Measurements from ENCODE around the gene CAPN2.

CAPN2 gene

DNA sequence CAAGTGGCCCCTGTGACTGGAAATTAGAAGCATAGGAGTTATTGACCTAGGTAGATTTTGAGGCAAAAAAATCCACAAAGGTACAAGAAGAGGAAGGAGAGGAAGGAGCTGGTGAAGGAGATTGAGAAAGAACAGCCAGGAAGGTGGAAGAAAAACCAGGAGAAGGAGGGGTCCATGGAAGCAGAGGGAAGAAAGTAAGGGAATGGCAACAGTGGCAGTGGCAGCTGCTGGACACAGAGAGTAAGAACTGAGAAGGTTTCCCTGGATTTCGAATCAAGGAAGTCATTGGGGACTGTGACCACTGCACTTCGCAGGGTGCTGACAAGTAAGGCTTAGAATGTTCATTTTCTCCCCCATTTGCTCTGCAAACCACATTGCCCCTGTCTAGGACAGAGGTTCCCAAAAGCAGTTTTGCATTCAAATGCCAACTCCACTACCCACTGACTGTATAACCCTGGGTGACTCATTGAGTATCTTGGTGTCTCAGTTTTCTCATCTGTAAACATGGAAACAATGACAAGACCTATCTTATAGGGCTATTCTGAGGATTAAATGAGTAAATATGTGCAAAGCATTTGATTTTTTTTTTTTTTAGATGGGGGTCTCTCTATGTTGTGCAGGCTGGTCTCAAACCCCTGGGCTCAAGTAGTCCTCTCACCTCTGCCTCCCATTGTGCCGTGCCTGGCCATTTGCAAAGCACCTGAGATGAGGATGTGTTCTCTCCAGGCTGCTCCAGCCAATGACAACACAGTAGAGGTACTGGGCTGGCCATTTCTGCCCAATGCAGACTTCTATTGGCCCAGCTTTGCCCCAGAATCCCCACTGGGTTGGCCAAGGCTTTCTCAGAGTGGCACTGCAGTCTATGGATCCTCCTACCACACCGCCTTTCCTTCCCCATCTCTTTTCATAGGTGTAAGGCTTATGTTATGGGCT lies 9.3 kb upstream of the CAPN2 start:
- DNase-seq = no peak

DNA sequence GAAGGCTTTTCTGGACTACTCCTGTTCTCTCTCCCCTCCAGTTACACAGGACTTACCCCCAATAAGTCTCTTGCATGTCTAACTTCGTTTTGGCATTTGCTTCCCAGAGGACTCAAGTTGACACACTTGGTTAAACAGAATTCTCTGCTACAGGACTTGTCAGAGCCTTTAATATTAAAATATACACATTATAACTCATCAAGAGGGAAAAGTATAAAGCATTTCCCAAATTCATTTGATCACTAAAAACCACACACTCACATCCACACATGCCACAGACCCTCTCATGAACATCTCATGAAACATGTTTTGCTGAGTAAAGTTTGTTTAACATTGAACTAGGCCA lies 8.7 kb upstream of the CAPN2 start:
- DNase-seq = no peak

DNA sequence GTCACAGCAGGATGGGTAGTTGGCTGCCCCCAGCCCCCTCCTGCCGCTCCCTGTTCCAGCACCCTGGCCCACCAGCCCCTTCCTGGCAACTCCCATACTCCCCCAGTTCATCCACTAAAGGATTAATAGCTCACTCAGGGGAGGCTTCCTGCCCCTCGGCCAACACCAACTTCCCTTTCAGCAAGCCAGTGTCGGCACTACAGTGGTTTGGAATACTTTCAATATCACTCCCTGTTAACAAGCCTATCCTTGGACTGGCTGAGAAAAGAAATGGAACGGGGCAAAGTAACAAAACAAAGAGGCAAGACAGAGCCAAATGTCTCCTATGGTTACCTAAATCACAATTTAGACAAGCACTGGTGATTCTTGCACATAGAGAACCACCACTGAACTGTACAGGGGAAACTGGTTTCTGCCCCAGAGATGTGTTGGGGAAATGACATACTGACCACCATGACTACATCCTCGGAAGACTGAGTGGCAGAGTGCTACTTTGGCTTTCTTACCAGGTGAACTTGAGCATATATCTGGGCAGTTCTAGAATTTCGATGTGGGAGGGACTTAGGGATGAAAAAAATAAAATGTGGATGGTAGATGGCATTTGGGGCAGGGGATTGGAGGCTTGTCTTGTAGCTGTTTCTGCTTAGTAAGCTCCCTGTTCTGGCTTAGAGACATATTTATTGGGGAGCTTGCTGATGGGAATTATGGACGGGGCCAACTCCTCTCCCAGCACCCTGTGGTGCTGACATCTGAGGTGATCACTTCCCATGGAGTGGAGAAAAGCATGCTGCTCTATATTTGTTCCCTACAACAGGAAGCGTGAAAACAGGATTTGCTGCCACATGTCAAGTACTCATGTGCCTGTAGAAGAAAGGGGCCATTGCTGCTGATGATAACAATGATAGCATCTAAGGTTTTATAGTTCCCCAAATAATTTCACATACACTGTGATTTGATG lies 7.1 kb upstream of the CAPN2 start:
- no peak for DNase-seq

DNA sequence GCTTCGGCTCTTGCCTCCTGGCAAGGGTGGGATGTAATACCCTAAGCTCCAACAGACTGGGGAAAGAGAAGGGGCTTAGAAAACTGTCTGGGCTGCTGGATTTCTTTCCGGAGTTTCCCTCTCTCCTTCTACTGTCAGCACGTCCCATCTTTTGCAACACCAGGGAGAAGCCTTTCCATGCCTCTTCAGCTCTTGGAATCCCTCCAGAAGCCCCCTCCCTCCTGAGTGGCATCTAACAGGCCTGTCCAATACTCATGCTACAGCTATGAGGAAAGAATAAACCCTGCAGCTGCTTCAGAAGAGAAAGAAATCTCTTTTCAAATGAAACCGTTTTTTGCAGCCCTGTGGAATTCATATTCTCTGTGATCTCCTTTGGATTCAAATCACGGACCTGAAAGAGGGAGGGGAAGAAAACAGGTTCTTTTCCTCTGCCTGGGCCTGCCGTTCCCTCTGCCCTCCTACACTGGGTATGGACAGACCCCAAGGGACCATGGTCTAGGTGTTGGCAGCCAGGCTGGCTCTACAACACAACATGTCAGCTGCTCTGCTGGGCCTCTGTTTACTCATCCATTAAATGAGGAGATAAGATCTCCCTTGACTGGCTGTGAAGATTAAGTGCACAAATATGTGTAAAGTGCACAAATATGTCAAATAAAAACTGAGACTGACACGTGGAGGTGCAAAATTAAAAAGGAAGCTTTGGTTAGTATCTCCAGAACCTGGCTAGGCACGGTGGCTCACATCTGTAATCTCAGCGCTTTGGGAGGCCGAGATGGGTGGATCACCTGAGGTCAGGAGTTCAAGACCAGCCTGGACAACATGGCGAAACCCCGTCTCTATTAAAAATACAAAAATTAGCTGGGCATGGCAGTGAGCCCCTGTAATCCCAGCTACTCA lies 6.0 kb upstream of the CAPN2 start:
- DNase-seq = no peak

DNA sequence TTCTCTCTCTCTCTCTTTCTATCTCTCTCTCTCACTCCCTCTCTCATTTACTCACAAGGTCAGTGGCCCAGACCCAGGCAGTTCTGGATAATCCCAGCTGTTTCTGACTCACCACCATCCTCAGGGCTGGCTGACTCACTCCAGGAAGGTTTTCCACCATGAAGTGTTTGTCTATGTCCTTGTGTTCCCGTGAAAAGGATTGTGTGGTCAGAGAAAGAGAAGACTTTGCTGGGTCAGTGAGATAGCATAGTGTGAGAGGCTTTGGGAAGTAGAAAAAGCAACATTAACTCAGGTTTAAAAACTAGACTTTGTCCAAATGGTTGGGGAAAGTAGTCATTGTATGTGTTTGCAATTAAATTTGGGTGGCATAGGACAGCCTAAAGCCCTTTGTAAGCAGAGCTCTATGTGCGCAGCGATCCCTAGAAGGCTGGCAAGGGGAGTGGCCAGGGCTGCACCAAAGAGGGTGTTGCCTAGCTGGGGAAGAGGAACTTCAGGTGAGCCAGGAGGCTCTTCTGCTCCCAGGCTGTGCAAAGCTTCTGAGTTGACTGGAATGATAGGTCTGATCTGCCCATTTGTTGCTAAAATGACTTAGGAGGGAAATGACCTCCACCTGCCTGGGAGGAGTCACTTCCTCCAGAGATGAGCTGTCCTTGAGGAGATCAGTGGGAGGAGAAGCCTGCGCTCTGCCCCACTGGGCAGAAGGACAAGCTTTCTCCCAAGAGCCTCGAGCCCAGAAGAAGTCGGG lies 4.9 kb upstream of the CAPN2 start:
- DNase-seq = no peak

GRCh38 chr1:223708001-223708359 lies 4.4 kb upstream of the CAPN2 start:
- no peak for DNase-seq

- DNase-seq = no peak
Measured at GRCh38 chr1:223708651-223709268, 3.6 kb upstream of the CAPN2 start.

DNA sequence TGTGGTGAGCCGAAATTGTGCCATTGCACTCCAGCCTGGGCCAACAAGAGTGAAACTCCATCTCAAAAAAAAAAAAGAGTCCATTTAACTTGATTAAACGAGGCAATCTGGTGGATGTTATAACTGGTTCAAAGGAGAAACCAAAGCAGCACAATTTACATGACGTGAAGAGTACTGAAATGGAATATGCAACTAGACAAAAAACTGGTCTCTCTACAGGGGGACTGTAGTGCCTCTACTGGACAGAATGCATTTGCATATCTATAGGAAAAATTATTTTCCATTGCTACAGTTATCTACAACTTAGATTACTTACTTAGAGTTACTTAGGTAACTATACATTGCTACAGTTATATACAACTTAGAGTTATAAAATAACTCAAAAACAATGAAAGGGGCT lies 2.7 kb upstream of the CAPN2 start:
- no peak for DNase-seq

DNA sequence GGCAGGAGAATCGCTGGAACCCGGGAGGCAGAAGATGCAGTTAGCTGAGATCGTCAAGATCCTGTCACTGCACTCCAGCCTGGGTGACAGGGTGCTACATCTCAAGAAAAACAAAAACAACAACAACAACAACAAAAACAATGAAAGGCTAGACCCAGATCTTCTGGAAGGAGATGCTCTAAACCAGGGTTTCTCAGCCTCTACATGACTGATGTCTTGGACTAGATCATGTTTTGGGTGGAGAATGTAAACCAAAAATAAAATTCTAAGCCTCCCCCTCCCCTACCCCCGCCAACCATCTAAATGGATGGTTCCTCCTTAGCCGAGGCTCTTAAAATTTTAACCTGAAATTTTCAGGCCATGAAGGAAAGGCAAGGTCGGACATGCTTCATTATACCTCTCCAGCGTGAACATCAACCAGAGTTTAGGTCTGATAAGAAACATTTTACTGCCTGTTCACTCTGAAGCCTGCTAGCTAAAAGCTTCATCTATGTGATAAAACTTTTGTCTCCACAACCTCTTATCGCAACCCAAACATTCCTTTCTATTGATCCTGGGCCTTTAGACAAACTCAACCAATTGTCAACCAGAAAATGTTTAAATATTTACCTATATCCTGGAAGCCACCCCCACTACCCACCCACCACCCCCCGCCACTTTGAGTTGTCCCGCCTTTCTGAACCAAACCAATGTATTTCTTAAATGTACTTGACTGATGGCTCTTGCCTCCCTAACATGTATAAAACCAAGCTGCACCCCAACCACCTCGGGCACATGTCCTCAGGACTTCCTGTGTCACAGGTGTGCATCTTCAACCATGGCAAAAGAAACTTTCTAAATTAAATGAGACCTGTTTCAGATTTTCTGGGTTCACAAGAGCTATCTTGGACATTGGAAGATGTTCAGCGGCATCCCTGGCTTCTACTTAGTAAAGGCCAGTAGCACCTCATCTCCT lies 1.9 kb upstream of the CAPN2 start:
- no peak for DNase-seq

- DNase-seq = no peak
Measured at GRCh38 chr1:223711173-223711572, 1.2 kb upstream of the CAPN2 start.

GRCh38 chr1:223711747-223712193 lies 569 bp upstream of the CAPN2 start:
- no peak for DNase-seq

GRCh38 chr1:223712850-223713474 lies 623 bp downstream of the CAPN2 start:
- no peak for DNase-seq

DNA sequence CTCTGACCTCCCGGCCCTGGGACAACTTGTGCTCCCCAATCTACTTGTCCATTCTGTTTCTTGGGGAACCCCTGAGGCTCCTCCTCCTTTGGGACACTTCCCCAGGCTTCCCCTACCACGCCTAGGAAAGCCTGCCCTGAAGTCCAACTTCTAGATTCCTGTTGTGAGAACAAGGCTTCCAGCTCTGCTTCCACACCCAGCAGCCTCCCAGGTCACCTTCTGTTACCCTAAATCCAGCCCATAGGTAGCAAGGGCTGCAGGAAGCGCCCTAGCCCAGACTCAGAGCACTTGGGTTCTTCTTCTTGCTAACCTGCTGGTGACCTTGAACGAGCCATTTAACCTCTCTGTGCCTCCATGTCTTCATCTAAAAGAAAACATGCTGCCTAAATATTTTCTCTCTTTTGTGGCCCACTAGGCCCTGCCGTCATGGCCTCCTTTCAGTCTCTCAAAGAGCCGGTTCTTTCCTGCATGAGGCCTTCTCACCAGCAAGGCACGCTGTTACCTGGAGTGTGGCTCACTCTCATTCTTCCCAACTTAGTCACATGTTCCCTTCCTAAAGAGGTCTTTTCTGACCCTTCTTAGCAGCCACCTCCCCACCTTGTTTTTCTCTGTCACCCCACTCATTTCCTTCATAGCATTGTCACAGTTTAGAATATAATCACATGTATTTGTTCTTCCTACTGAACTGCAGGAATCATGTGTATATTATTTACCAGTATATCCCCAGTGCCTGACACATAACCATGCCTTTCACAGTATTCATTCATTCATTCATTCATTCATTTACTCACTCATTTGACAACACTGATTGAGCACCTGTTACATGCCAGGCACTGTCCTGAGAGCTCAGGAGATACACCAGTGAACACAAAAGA lies 1.4 kb downstream of the CAPN2 start:
- no peak for DNase-seq

DNA sequence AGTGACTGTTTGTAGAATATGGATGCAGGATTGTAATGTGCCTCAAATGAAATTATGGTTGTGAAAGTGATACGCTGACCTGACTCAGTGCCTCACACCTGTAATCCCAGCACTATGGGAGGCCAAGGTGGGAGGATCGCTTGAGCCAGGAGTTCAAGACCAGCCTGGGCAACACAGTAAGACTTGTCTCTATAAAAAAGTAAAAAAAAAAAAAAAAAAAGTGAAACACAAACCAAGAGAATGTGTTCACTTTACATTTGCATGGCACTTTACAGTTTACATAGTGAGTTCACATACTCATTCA lies 2.0 kb downstream of the CAPN2 start:
- DNase-seq = no peak

DNA sequence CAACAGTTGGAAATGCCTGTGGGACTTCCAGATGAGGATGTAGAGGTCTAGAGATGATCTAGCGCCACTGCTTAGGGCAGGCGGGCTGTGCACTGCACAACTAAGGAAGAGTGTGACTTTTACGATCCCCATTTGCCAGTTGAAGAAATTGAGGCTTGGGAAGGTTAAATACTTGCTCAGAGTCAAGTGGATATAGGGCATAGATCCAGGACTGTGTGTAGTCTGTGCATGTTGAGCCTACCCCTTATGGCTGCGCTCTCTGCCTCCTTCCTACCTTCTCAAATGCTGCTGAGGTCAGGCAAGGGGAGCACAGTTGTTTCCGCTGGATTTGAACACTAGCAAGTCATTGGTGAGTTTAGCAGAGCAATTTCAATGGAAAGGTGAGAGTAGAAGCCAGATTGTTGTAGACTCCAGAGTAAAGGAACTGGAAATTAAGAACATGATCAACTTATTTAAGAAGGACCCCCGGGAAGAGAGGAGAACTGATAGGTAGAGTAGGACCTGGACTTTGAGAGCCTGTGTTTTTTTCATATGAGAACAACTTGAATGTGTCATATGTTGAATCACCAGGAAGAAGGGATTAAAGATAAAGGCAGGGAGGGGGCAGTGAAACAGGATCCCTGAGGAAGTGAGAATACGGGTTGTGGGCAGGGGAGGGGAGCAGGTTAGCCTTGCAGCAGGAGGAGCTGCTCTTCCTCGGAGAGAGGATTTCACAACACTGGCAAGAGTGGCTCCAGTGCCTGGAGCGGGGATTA lies 2.7 kb downstream of the CAPN2 start:
- no peak for DNase-seq

DNA sequence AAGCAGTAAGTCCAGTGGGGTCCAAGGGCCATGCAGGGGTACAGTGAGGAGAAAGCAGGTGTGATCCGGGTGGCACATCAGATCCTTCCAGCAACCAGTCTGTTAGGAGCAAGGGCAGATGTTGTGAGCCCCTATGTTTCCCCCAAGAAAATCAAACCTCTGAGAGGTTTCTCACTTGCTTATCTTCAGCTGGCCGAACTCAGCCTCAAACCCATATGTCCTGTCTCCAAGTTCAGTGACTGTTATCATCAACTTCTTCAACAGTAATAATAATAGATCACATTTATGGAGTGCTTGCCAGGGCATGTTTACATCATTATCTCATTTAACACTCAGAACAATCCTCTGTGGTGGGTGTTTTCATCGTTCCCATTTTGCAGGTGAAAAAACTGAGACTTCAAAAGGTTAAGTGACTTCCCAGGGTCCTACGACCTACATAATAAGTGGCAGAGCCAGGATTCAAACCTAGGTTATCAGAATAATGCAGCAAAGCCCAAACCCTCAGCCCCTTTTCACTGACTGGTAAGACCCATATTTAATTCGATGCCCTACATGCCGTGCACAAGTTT lies 3.3 kb downstream of the CAPN2 start:
- DNase-seq = no peak

- DNase-seq = no peak
Measured at GRCh38 chr1:223716302-223716862, 4.0 kb downstream of the CAPN2 start.

DNA sequence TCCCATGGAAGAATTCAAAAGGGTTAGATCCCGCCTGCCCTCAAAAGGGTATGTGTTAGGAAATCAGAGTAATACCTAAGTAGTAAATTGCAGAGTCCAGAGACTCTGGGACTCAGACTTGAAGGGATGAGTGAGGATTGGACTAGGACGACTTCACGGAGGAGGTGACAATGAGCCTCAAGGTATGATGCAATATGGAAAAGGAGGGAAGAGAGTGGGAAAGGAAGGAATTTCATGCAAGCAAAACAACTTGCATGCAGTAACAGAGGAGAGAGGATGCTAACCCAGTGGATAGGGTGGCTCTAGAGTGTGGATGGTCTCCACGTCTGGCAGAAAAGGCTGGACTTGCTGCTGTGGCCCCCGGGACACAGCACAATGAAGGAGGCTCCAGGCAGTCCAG lies 4.8 kb downstream of the CAPN2 start:
- no peak for DNase-seq

All from GDM1 (cell line).